ENCODE results near the gene NNT. TPM values are rescaled to one million over a fixed set of nuclear protein-coding genes. Genes with fewer than 3 reads are reported as not detected.

Gene NNT
- polyA plus RNA-seq, 3 donors, result 17.1 to 47.2 (median 41.2) TPM

GRCh38 chr5:43588842-43589241 is 14.1 kb upstream of the NNT start:
- H3K9me3 Mint-ChIP-seq, result peaks cover 0 to 3% (median 0%) of the 10 kb centered on the region in 7 donors
- Histone ChIP-seq H2AFZ (ENCODE audit: insufficient read depth, low read depth, low read length, poor library complexity, severe bottlenecking) (no peak overlapping the region), H3K9ac (ENCODE audit: insufficient read depth, low read length, poor library complexity, severe bottlenecking) (no peak overlapping the region), H3K79me2 (ENCODE audit: insufficient read depth, low read length) (no peaks in the 10 kb centered on the region), H3K27ac (ENCODE audit: low read depth in 1 of 2, low read length in 2 of 2) (no peak overlapping the region), H3K9me3 (replicated peaks in 1 of 2; ENCODE audit: control insufficient read depth in 1 of 2, insufficient read depth in 1 of 2, low read length in 2 of 2) (no peaks in the 10 kb centered on the region), H3K36me3 (replicated peaks in 1 of 2; ENCODE audit: control insufficient read depth in 1 of 2, insufficient read depth in 2 of 2, low read length in 2 of 2) (no peaks in the 10 kb centered on the region), H3K4me1 (ENCODE audit: control insufficient read depth in 1 of 2, insufficient read depth in 2 of 2, low read length in 2 of 2) (peaks cover 13 to 16% of the 10 kb centered on the region in 2 donors), H3K4me2 (replicated peaks; ENCODE audit: extremely low read depth, low read length, poor library complexity, severe bottlenecking) (no peak overlapping the region), H3K27me3 (ENCODE audit: control insufficient read depth in 2 of 2, insufficient read depth in 2 of 2, low read length in 2 of 2) (no peaks in the 10 kb centered on the region), H3K4me3 (replicated peaks in 1 of 3; ENCODE audit: low read depth in 2 of 3, low read length in 3 of 3) (no peak overlapping the region), H4K20me1 (ENCODE audit: insufficient read depth, low read length) (no peaks in the 10 kb centered on the region)
- H3K4me3 Mint-ChIP-seq, result no peak overlapping the region
- peak overlapping the region in 1 of 7 donors; percentile 58 for H3K27ac Mint-ChIP-seq
- peaks cover 18% of the 10 kb centered on the region for H3K4me1 Mint-ChIP-seq
- no peak for DNase-seq
- no peak for TF ChIP-seq CTCF (IDR thresholded peaks at IDR 0.05)
- intact Hi-C loops (cut with micrococcal nuclease), result no loop called here
- H3K36me3 Mint-ChIP-seq, result peaks cover 2 to 9% of the 10 kb centered on the region in 2 donors
- no CpG with 5 or more reads among the region's 1 CpG for WGBS (ENCODE audit: insufficient coverage)
- peaks cover 0 to 2% (median 0%) of the 10 kb centered on the region in 3 donors for H3K27me3 Mint-ChIP-seq (ENCODE audit: low read depth in 3 of 3)

GRCh38 chr5:43589310-43589709 is 13.7 kb upstream of the NNT start:
- Histone ChIP-seq H3K27me3 (ENCODE audit: control insufficient read depth in 2 of 2, insufficient read depth in 2 of 2, low read length in 2 of 2) (no peaks in the 10 kb centered on the region), H4K20me1 (ENCODE audit: insufficient read depth, low read length) (no peaks in the 10 kb centered on the region), H3K9ac (ENCODE audit: insufficient read depth, low read length, poor library complexity, severe bottlenecking) (no peak overlapping the region), H3K4me1 (ENCODE audit: control insufficient read depth in 1 of 2, insufficient read depth in 2 of 2, low read length in 2 of 2) (peaks cover 13 to 16% of the 10 kb centered on the region in 2 donors), H3K4me3 (replicated peaks in 1 of 3; ENCODE audit: low read depth in 2 of 3, low read length in 3 of 3) (no peak overlapping the region), H3K9me3 (replicated peaks in 1 of 2; ENCODE audit: control insufficient read depth in 1 of 2, insufficient read depth in 1 of 2, low read length in 2 of 2) (no peaks in the 10 kb centered on the region), H3K36me3 (replicated peaks in 1 of 2; ENCODE audit: control insufficient read depth in 1 of 2, insufficient read depth in 2 of 2, low read length in 2 of 2) (no peaks in the 10 kb centered on the region), H3K4me2 (replicated peaks; ENCODE audit: extremely low read depth, low read length, poor library complexity, severe bottlenecking) (no peak overlapping the region), H2AFZ (ENCODE audit: insufficient read depth, low read depth, low read length, poor library complexity, severe bottlenecking) (no peak overlapping the region), H3K79me2 (ENCODE audit: insufficient read depth, low read length) (no peaks in the 10 kb centered on the region), H3K27ac (ENCODE audit: low read depth in 1 of 2, low read length in 2 of 2) (no peak overlapping the region)
- no peak overlapping the region for H3K27ac Mint-ChIP-seq
- H3K27me3 Mint-ChIP-seq (ENCODE audit: low read depth in 3 of 3), result peaks cover 0 to 2% (median 0%) of the 10 kb centered on the region in 3 donors
- TF ChIP-seq CTCF (IDR thresholded peaks at IDR 0.05), result no peak
- WGBS (ENCODE audit: insufficient coverage), result no CpG with 5 or more reads among the region's 1 CpG
- intact Hi-C loops (cut with micrococcal nuclease), result no loop called here
- H3K4me1 Mint-ChIP-seq, result peaks cover 18% of the 10 kb centered on the region
- H3K36me3 Mint-ChIP-seq, result peaks cover 2 to 9% of the 10 kb centered on the region in 2 donors
- no peak overlapping the region for H3K4me3 Mint-ChIP-seq
- peaks cover 0 to 3% (median 0%) of the 10 kb centered on the region in 7 donors for H3K9me3 Mint-ChIP-seq
- no peak for DNase-seq
